SU-DHL-6 (cell line): Measurements from ENCODE around the gene EIF4B.
"Not testable (repeated sequence)": the region's sequence is repeated elsewhere in the genome, so short reads cannot be mapped to it uniquely, and the experiment has no call there.

Experiments
- EZH2phosphoT487 ChIP-seq: fragments of 200-600 bp; sonication (generic), shearing (Covaris generic); conservative IDR thresholded peaks from 2 replicates; pipeline ENCODE4 v1.6.1; 2018; ENCODE audit warnings: mild to moderate bottlenecking, antibody characterized with exemption, low read length, moderate library complexity, mixed read lengths
- TF ChIP-seq, protein P1 (sequence below): fragments of 200-600 bp; sonication (generic); IDR thresholded peaks from one replicate; pipeline ENCODE4 v1.5.1; 2017; ENCODE audit warnings: antibody characterized with exemption, mild to moderate bottlenecking, low read length, moderate library complexity; ENCODE audit not compliant: insufficient read depth, poor library complexity, severe bottlenecking

DNA sequence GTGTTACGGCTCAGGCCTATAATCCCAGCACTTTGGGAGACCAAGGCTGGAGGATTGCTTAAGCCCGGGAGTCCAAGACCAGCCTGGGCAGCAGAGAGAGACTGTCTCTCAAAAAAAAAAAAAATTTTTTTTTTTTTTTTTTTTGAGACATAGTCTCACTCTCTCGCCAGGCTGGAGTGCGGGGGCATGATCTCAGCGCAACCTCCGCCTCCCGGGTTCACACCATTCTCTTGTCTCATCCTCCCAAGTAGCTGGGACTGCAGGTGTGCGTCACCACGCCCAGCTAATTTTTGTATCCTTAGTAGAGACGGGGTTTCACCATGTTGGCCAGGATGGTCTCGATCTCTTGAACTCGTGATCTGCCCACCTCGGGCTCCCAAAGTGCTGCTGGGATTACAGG lies 20.8 kb downstream of the EIF4B start:
- TF ChIP-seq, protein P1, sequence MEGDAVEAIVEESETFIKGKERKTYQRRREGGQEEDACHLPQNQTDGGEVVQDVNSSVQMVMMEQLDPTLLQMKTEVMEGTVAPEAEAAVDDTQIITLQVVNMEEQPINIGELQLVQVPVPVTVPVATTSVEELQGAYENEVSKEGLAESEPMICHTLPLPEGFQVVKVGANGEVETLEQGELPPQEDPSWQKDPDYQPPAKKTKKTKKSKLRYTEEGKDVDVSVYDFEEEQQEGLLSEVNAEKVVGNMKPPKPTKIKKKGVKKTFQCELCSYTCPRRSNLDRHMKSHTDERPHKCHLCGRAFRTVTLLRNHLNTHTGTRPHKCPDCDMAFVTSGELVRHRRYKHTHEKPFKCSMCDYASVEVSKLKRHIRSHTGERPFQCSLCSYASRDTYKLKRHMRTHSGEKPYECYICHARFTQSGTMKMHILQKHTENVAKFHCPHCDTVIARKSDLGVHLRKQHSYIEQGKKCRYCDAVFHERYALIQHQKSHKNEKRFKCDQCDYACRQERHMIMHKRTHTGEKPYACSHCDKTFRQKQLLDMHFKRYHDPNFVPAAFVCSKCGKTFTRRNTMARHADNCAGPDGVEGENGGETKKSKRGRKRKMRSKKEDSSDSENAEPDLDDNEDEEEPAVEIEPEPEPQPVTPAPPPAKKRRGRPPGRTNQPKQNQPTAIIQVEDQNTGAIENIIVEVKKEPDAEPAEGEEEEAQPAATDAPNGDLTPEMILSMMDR, result not testable (repeated sequence)
- TF ChIP-seq EZH2phosphoT487, result not testable (repeated sequence)
